ENCODE results near the gene DTL. TPM values are rescaled to one million over a fixed set of nuclear protein-coding genes. Genes with fewer than 3 reads are reported as not detected.

Gene DTL
- total and polyA plus RNA-seq, 2 donors: 0.71 to 23.4 TPM

DNA sequence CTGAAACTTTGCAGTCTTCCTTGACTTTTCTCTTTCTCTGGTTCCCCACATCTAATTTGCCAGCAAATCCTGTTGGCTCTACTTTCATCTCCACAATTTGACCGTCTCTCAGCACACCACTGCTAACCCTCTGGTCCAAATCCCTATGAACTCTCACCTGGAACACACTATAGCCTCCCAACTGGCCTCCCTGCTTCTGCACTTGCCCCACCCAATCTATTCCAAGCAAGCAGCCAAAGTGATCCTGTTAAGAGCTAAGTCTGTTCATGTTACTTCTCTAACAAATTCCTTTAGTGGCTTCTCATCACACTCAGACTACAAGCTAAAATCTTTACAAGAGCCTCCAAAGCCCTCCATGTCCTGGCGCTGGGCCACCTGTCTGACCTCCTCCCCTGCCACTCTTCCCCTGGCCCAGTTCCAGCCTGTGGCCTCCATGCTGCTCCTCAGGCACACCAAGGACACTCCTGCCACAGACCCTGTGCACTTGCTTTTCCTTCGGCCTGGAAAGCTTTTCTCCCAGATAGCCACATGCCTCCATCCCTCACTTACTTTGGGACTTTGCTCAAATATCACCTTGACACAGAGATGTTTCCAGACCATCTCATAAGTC, 104.1 kb downstream of the DTL start:
- no peaks in the 10 kb centered on the region for H3K36me3 ChIP-seq (ENCODE audit: control insufficient read depth in 2 of 2, insufficient read depth in 2 of 2, low read length in 1 of 2)
- H3K4me3 ChIP-seq (ENCODE audit: low read length in 2 of 2): no peak overlapping the region
- no peak overlapping the region for H3K27ac ChIP-seq (ENCODE audit: low read depth in 1 of 2, low read length in 1 of 2)
- H3K9me3 ChIP-seq (ENCODE audit: control insufficient read depth in 2 of 2, insufficient read depth in 1 of 2, low read length in 1 of 2): no peaks in the 10 kb centered on the region
- H3K4me1 ChIP-seq (ENCODE audit: control insufficient read depth in 2 of 2, insufficient read depth in 2 of 2, low read length in 2 of 2): peaks cover 0 to 4% of the 10 kb centered on the region in 2 donors
- WGBS: 98% methylated on average over 3 of the region's 3 CpGs
- no peak for DNase-seq (ENCODE audit: low read depth in 6 of 9, low spot score in 9 of 9)
- H3K27me3 ChIP-seq (ENCODE audit: control insufficient read depth in 2 of 2, insufficient read depth in 1 of 2, low read length in 1 of 2): no peaks in the 10 kb centered on the region

DNA sequence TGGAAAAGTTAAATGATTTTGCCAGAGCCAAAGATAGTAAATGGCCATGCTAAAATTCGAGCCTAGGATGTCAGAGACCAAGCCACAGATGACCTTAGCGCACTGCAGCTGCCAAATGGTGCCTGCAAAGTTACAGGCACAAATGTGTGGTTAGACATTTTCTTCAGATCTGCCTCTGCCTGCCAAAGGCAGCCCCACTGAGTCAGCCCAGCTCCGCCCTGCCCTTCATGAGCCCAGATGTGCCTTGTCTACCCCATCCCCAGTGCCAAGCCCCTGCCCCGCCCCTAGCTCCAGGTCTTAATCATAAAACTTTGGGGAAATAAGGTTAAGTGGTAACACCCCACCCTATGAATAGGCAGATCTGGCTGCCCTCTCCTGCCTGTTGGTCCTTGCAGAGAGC, 105.9 kb downstream of the DTL start:
- DNase-seq (ENCODE audit: low read depth in 6 of 9, low spot score in 9 of 9): no peak
- Histone ChIP-seq H3K4me1 (ENCODE audit: control insufficient read depth in 2 of 2, insufficient read depth in 2 of 2, low read length in 2 of 2) (peaks cover 0 to 4% of the 10 kb centered on the region in 2 donors), H3K4me3 (ENCODE audit: low read length in 2 of 2) (no peak overlapping the region), H3K36me3 (ENCODE audit: control insufficient read depth in 2 of 2, insufficient read depth in 2 of 2, low read length in 1 of 2) (no peaks in the 10 kb centered on the region), H3K9me3 (ENCODE audit: control insufficient read depth in 2 of 2, insufficient read depth in 1 of 2, low read length in 1 of 2) (no peaks in the 10 kb centered on the region), H3K27me3 (ENCODE audit: control insufficient read depth in 2 of 2, insufficient read depth in 1 of 2, low read length in 1 of 2) (no peaks in the 10 kb centered on the region), H3K27ac (ENCODE audit: low read depth in 1 of 2, low read length in 1 of 2) (no peak overlapping the region)
- 93% methylated on average over 4 of the region's 4 CpGs for WGBS

DNA sequence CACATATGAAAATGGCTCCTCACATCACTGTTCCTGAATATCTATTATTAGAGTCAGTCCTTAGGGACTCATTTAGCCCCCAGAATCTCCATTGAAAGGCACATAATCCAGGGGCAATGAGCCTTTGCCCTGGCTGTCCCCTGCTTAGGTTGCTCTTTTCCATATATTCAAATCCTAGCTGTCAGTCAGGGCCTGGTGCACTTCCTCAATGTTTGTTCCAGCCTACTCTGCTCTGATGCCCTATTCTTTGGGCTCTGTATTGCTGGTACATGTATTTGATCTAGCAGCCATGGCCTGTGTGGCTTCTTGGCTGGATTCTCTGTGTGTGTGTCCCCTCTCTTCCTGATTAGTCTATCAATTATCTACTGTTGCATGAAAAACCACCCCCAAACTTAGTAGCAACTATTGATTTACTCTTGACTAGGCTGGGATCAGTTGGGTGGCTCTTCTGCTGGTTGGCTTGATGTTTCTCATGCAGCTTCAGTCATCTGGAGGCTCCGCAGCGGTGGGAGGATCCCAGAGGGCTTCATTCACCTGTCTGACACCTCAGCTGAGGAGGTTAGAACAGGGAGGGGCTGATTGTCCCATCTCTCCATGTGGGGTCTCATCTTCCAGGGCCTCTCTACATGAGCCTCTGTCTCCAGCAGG, 107.5 kb downstream of the DTL start:
- no peak for DNase-seq (ENCODE audit: low read depth in 6 of 9, low spot score in 9 of 9)
- WGBS: 99% methylated on average over 2 of the region's 2 CpGs
- no peak overlapping the region for H3K27ac ChIP-seq (ENCODE audit: low read depth in 1 of 2, low read length in 1 of 2)
- H3K36me3 ChIP-seq (ENCODE audit: control insufficient read depth in 2 of 2, insufficient read depth in 2 of 2, low read length in 1 of 2): no peaks in the 10 kb centered on the region
- peaks cover 4 to 6% of the 10 kb centered on the region in 2 donors for H3K4me1 ChIP-seq (ENCODE audit: control insufficient read depth in 2 of 2, insufficient read depth in 2 of 2, low read length in 2 of 2)
- no peaks in the 10 kb centered on the region for H3K27me3 ChIP-seq (ENCODE audit: control insufficient read depth in 2 of 2, insufficient read depth in 1 of 2, low read length in 1 of 2)
- H3K4me3 ChIP-seq (ENCODE audit: low read length in 2 of 2): no peak overlapping the region
- H3K9me3 ChIP-seq (ENCODE audit: control insufficient read depth in 2 of 2, insufficient read depth in 1 of 2, low read length in 1 of 2): no peaks in the 10 kb centered on the region

DNA sequence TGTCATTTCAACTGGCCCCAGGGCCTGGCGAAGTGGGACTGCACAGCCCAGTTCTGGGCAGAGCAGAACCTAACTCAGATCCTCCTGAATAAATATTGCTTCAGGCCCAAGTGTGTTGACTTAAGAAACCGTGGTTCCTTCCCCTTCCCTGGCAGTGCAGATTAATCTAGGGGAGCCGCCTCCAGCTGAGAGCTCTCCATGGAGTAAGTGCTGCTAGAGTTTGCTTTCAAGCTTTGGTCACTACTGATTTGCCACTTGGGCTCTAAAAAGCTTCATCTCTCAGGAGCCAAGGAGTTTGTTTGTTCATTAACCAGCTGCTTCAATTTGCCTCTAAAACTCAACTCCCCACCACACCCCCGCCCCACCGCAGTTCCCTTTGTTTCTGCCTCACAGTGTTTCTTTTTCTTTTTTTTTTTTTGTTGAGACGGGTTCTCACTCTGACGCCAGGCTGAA, 112.1 kb downstream of the DTL start:
- Histone ChIP-seq H3K9me3 (ENCODE audit: control insufficient read depth in 2 of 2, insufficient read depth in 1 of 2, low read length in 1 of 2) (no peaks in the 10 kb centered on the region), H3K4me3 (ENCODE audit: low read length in 2 of 2) (no peak overlapping the region), H3K4me1 (ENCODE audit: control insufficient read depth in 2 of 2, insufficient read depth in 2 of 2, low read length in 2 of 2) (peaks cover 0 to 6% of the 10 kb centered on the region in 2 donors), H3K27me3 (ENCODE audit: control insufficient read depth in 2 of 2, insufficient read depth in 1 of 2, low read length in 1 of 2) (no peaks in the 10 kb centered on the region), H3K27ac (ENCODE audit: low read depth in 1 of 2, low read length in 1 of 2) (no peak overlapping the region), H3K36me3 (ENCODE audit: control insufficient read depth in 2 of 2, insufficient read depth in 2 of 2, low read length in 1 of 2) (no peaks in the 10 kb centered on the region)
- 92% methylated on average over 7 of the region's 7 CpGs for WGBS
- DNase-seq (ENCODE audit: low read depth in 6 of 9, low spot score in 9 of 9): peak in 1 of 9 donors; percentile 20

DNA sequence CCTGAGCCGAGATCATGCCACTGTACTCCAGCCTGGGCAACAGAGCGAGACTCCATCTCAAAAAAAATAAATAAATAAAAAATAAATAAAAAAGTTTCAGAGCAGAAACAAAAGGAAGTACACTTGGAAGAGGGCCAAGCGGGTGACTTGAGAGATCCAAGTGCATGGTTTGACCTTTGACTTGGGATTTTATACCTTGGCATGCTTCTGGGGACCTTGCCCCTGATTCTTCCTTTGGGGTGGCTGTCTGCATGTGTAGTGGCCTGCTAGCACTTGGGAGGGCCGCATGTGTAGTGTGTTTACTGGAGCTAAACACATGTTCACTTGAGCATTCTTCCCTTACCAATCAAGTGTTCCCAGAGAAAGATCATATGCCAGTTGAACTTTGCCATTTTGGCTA, 114.0 kb downstream of the DTL start:
- Histone ChIP-seq H3K4me3 (ENCODE audit: low read length in 2 of 2) (no peak overlapping the region), H3K9me3 (ENCODE audit: control insufficient read depth in 2 of 2, insufficient read depth in 1 of 2, low read length in 1 of 2) (no peaks in the 10 kb centered on the region), H3K27me3 (ENCODE audit: control insufficient read depth in 2 of 2, insufficient read depth in 1 of 2, low read length in 1 of 2) (no peaks in the 10 kb centered on the region), H3K36me3 (ENCODE audit: control insufficient read depth in 2 of 2, insufficient read depth in 2 of 2, low read length in 1 of 2) (no peaks in the 10 kb centered on the region), H3K4me1 (ENCODE audit: control insufficient read depth in 2 of 2, insufficient read depth in 2 of 2, low read length in 2 of 2) (peaks cover 0 to 6% of the 10 kb centered on the region in 2 donors), H3K27ac (ENCODE audit: low read depth in 1 of 2, low read length in 1 of 2) (no peak overlapping the region)
- DNase-seq (ENCODE audit: low read depth in 6 of 9, low spot score in 9 of 9): no peak
- 95% methylated on average over 4 of the region's 4 CpGs for WGBS

DNA sequence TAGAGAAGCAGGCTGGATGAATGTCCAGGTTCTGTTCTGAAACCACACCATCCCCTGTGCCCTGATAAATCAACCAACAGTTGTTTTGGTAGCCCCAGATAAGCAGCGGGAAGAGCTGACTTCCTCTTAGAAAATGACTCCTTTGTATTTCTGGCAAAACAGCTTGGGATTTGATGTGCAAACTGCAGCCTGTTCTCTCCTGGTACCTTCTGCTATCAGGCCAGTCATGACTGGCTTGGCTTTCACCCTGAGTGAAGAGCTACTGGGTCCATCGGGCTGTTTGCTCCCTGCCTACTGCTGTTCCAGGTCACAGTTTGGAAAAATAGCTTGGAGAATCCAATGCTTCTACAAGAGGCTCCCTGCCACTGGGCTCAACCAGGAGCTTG, 116.8 kb downstream of the DTL start:
- 39% methylated on average over 2 of the region's 2 CpGs for WGBS
- no peak overlapping the region for H3K27ac ChIP-seq (ENCODE audit: low read depth in 1 of 2, low read length in 1 of 2)
- no peak overlapping the region for H3K4me3 ChIP-seq (ENCODE audit: low read length in 2 of 2)
- DNase-seq (ENCODE audit: low read depth in 6 of 9, low spot score in 9 of 9): no peak
- no peaks in the 10 kb centered on the region for H3K27me3 ChIP-seq (ENCODE audit: control insufficient read depth in 2 of 2, insufficient read depth in 1 of 2, low read length in 1 of 2)
- no peaks in the 10 kb centered on the region for H3K9me3 ChIP-seq (ENCODE audit: control insufficient read depth in 2 of 2, insufficient read depth in 1 of 2, low read length in 1 of 2)
- peaks cover 2 to 6% of the 10 kb centered on the region in 2 donors for H3K4me1 ChIP-seq (ENCODE audit: control insufficient read depth in 2 of 2, insufficient read depth in 2 of 2, low read length in 2 of 2)
- H3K36me3 ChIP-seq (ENCODE audit: control insufficient read depth in 2 of 2, insufficient read depth in 2 of 2, low read length in 1 of 2): no peaks in the 10 kb centered on the region

DNA sequence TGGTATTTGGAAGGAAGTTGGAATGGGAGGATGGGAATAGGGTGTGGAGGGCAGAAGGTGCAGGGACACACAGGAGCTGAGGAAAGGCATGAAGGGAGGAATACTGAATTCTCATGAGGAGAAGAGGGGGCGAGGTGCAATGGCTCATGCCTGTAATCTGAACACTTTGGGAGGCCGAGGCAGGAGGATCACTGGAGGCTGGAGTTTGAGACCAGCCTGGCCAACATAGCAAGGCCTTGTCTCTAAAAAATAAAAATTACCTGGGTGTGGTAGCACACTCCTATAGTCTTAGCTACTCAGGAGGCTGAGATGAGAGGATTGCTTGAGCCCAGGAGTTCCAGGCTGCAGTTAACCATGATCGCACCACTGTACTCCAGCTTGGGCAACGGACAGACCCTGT, 117.3 kb downstream of the DTL start:
- Histone ChIP-seq H3K9me3 (ENCODE audit: control insufficient read depth in 2 of 2, insufficient read depth in 1 of 2, low read length in 1 of 2) (no peaks in the 10 kb centered on the region), H3K36me3 (ENCODE audit: control insufficient read depth in 2 of 2, insufficient read depth in 2 of 2, low read length in 1 of 2) (no peaks in the 10 kb centered on the region), H3K4me1 (ENCODE audit: control insufficient read depth in 2 of 2, insufficient read depth in 2 of 2, low read length in 2 of 2) (peaks cover 3 to 8% of the 10 kb centered on the region in 2 donors), H3K27me3 (ENCODE audit: control insufficient read depth in 2 of 2, insufficient read depth in 1 of 2, low read length in 1 of 2) (no peaks in the 10 kb centered on the region), H3K27ac (ENCODE audit: low read depth in 1 of 2, low read length in 1 of 2) (no peak overlapping the region), H3K4me3 (ENCODE audit: low read length in 2 of 2) (no peak overlapping the region)
- WGBS: 99% methylated on average over 4 of the region's 4 CpGs
- no peak for DNase-seq (ENCODE audit: low read depth in 6 of 9, low spot score in 9 of 9)

DNA sequence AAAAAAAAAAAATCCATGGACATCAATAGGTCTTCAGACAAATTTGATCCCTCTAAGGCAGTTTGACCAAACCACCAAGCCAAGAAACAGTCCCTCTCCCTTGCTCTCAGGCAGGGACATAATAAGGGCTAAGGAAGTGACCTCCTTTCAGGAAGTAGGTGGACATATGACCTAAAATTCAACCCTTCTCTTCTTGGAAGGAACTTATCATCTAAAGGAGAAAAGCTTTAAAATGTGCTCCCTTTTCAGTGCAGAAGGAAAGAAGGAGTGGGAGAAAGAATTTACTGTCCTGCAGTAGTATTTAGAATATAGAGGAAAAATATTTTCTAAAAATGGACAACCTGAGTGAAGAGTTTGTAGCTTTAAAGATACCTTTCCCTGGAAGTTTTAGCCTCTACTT, 118.1 kb downstream of the DTL start:
- Histone ChIP-seq H3K27ac (ENCODE audit: low read depth in 1 of 2, low read length in 1 of 2) (no peak overlapping the region), H3K36me3 (ENCODE audit: control insufficient read depth in 2 of 2, insufficient read depth in 2 of 2, low read length in 1 of 2) (no peaks in the 10 kb centered on the region), H3K9me3 (ENCODE audit: control insufficient read depth in 2 of 2, insufficient read depth in 1 of 2, low read length in 1 of 2) (no peaks in the 10 kb centered on the region), H3K4me1 (ENCODE audit: control insufficient read depth in 2 of 2, insufficient read depth in 2 of 2, low read length in 2 of 2) (peaks cover 11 to 15% of the 10 kb centered on the region in 2 donors), H3K4me3 (ENCODE audit: low read length in 2 of 2) (no peak overlapping the region), H3K27me3 (ENCODE audit: control insufficient read depth in 2 of 2, insufficient read depth in 1 of 2, low read length in 1 of 2) (no peaks in the 10 kb centered on the region)
- DNase-seq (ENCODE audit: low read depth in 6 of 9, low spot score in 9 of 9): no peak

Measured in thymus (tissue), 11 donors.